HG02759 (cell line): Measurements from ENCODE around the gene MSANTD1.

ENCODE experiments used
- ATAC-seq: cut with Tn5 transposase; IDR thresholded peaks from one replicate; pipeline ENCODE4 v1.9.1; 2021; ENCODE audit warnings: mild to moderate bottlenecking, moderate library complexity; ENCODE audit not compliant: unreplicated experiment

Gene MSANTD1

DNA sequence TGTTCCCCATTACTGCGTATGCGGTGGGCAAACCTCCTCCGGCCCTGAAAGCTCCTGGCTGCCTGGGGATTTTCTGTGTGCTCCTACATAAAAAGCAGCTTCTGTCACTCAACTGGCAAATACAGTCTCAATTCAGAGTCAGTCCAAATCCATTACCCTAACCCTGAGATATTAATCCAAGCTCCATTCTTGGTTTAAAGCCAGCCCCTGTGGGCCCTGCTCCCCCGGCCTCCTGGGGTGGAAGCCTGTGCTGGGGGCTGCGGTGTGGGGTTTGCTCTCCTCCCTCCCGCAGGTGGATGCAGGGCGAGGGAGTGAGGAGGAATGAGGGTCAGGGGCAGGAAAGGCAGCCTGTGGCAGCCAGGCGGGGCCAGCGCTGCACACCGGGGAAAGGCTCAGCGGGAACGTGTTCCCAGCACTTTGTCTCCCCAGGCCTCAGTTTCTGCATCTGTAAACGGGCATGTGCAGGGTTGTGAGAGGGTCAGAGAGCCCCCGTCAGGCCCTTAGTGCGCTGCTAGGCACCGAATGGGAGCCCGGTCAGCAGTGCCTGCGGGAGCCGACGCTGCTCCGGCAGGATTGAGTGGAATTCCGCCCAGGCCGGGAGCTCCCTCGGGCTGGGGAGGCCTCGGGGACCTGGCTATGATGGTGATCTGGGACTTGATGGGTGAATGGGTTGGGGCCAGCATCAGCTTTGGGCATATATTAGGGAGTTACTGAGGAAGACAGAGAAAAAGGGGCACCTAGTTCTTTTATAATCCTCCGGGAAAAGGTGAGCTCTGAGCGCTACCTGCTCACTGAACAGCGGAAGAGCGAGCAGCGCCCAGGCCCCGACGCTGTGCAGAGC, 37.6 kb downstream of the MSANTD1 start:
- no peak for ATAC-seq

DNA sequence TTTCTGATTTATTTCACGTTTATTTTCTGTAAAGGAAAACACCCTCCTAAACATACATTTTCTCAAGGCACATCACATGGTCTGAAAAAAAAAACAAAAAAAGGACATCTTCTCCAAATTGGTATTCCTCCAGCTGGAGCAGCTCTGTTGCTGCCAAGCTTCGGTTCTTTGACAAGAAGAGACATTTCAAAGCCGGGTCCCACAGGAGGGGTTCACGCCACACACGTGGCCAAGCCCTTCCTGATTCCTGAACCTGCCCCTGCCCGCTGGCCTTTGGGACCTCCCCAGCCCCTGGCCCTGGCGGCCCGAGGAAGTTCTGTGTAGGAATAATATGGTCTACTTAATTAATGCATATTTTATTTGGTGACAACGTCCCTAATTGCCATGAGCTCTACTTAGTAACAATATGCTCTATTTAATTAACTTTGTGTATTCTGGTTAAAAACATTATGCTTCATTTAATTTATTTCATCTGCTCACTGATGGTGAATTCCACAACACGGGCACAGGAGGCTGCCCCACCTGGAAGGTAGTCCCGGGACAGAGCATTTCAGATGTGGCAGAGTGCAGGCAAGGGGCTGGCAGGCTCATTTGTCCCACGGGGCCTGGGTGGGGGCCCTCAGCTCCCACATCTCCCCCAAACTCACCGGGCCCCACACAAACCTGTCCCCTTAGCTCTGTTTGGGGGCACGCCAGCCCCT, 38.5 kb downstream of the MSANTD1 start:
- no peak for ATAC-seq

DNA sequence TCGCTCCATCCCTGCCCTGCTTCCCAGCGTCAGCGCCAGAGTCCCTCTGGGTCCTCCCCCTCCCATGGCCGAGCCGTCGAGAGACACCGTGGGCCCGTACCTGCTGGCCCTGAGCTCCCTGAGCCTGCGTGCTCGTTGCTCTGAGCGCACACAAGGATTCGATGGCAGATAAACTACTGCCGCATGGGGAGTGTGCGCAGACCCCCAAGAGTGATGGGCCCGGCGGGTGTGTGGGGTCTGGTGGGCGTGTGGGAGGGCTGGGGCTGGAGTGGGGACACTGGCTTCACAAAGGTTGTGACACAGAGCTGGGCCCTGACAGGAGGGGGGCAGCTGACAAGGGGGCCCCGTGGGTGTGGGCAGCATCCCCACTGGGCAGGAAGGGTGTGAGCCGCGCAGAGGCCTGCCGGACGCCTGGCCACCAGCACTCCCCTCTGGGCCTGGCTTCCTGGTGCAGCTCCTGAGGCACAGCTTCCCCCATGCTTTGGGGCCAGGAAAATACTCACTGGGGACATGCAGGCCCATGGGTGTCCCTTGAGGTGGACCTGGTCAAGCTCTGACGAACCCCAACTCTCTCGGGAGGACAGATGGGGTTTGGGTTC, 39.1 kb downstream of the MSANTD1 start:
- no peak for ATAC-seq

DNA sequence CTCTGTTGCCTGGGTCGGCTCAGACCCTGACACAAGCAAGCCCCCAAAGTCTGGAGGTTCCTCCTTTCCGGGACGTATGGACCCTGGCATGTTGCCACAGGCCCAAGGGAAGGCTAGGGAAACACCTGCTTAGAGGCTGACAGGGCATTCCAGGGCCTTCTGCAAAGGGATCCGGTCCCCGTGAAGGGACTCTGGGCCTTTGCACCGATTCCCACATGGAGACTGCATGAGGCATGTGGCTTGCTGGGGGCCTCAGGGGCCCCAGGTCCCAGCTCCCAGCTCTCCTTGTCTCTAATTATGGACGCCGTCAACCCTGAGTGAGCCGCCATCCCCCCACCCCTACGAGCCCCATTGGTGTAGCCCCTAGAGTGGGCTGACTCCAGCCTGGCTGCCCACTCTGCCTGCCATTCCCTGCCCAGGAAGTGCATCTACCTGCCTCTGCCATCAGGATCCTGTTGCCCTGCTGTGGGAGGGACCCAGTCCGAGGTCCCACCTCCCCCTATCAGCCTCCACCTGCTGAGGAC, 39.7 kb downstream of the MSANTD1 start:
- no peak for ATAC-seq

DNA sequence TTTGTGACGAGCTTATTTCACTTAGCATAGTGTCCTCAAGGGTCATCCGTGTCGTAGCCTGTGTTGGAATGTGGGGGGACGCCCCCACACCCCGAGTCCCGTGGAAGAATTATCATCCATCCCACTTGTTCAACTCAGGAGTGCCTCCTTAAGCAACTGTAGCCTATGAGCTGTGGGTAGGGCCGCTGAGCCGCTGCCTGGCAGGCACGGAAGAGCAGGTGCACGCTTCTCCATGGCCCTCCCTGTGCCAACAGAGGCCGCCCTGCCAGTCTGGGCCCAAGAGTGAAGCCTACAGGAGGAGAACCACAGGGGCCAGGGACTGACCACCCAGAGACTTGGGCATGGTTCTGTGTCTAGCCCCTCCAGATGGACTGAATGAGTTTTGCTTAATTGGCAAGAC, 41.5 kb downstream of the MSANTD1 start:
- ATAC-seq: no peak

DNA sequence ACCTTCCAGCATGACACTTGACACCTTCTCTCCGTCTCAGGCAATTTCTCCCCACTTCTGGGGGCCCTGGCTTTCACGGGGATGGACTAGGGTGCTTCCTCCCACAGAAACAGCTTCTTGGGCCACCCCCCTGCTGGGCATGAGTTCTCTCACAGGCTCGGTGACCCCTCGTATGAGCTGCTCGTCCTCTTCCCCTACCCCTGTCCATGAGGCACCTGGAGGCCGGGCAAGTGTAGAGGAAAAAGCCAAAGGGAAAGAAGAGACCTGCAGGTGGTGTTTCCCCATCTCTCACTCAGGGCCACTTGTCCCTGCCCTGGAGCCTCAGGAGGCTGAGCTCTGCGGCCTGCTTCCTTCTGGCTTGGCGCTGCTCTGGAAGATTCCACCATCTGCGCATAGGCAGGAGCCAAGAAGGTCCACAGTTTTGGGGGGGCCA, 41.9 kb downstream of the MSANTD1 start:
- ATAC-seq: no peak

DNA sequence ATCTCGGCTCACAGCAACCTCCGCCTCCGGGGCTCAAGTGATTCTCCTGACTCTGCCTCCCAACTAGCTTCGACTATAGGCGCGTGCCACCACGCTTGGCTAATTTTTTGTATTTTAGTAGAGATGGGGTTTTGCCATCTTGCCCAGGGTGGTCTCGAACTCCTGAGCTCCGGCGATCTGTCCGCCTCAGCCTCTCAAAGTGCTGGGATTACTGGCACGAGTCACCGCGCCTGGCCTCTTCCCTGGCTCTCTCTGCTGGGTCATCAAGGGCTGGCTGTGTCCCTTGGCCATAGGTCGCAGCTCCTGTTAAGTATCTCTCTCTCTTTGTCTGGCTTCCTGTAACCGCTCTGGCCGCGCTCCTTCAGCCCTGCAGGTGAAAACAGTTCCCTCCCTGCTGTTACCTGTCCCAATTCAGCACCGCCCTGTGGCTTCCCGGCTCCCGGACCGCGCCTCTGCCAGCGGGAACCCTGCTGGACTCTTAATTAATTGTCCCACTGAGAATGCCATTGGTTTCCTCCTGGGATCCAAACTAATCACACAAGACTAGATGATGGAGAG, 42.5 kb downstream of the MSANTD1 start:
- ATAC-seq: no peak

DNA sequence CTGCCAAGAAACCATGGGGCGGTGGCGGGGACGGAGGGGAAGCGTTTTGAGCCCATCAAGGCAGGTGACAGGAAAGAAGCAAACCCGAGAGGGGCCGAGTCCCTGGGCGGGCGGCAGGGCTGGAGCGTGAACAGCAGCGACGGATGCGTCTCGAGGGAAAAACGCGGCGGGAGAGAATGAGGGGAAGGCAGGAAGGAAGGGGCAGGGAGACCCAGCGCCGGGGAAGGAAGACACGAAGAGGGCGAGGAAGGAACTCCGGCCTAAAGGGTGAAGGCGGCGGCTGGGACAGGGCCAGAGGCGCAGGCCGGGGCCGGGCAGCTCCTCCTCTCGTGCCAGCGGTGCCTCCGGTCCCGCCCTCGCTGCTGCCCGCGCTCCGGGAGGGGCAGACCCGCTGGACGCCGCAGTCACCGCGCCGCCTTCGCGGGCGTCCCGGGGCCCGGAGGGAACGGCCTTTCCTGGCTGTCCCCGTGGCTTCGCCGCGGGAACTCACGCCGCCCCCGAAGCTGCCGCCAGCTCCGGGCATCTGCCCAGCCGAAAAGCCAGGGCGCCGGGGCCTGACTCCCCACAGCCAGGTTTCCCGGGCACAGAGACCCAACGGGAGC, 43.1 kb downstream of the MSANTD1 start:
- peak; percentile 27 for ATAC-seq

DNA sequence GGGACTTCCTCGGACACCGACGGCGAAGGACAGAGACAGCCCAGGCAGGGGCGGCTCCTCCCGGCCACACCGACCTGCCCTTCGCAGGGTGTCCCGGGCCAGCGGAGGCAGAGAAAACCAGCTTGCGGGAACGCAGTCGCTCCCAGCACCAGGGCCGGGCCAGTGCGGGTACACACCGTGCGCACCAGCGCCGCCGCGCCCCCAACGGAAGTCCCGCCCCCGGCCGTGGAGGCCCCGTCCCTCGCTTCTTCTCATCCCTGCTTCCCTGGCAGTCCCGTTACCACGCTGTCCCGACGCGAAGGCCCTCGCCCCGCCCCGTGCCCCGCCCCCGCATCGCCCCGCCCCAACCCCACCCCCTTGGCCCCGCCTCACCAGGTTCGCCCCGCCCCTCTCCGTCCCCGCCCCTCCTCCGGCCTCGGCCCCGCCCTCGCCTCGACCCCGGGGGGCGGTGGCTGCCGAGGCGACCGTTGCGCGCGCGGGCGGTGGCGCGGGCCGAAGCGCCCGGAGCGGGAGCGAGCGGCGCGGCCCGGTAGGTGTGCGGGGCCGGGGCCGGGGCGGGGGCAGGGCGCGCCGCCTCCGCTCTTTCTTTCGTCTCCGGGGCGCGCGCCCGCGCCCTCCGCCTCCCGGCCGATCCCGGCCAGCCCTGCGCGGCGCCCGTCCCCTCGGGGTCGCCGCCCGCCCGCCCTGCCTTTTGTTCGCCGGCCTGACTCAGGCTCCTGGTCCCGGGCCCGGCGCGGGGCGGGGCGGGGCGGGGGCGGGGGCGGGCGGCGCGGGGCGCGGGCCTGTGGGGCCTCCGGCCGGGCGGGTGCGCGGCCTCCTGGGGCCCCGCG, 43.8 kb downstream of the MSANTD1 start, which contains the start of gene RGS12:
RGS12 (plus strand) TSS at position 451 of the 830 bp plus-strand sequence. CDS start 23,150 bp downstream, outside the sequence.
- ATAC-seq: peak; percentile 92

DNA sequence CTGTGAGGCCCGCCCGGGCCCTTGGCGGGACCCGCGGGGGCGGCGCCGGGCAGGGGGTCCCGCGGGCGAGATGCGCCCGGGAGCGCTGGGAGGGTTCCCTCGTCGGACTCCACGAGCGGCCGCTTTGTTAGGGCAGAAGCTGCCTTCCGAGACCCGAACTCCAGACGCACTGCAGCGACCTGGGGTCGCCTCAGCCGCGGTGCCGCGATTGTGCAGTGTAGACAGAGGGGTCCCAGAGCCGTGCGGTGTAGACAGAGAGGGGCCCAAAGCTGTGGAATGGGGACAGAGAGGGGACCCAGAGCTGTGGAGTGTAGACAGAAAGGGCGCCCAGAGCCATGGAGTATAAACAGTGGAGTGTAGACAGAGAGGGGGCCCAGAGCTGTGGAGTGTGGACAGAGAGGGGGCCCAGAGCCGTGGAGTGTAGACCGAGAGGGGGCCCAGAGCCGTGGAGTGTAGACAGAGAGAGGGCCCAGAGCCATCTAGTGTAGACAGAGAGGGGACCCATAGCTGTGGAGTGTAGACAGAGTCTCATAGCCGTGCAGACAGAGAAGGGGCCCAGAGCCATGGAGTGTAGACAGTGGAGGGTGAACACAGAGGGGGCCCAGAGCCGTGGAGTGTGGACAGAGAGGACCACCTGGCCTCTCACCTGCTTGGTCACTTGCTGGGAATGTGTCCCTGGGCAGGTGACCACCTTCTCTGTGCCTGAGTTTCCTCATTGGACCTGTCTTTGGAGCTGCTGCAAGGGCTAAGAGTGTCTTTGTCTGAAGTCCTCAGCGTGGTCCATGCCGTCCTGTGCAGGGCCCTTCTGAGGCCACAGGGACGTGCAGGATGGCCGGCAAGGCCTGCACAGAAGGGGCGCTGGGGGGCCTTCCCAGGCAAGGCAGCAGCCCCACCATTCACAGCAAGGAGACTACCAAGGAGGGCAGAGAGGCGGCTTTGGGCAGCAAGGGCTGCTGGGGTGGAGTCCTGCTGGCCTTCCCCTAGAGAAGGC, 44.7 kb downstream of the MSANTD1 start:
- ATAC-seq: no peak

DNA sequence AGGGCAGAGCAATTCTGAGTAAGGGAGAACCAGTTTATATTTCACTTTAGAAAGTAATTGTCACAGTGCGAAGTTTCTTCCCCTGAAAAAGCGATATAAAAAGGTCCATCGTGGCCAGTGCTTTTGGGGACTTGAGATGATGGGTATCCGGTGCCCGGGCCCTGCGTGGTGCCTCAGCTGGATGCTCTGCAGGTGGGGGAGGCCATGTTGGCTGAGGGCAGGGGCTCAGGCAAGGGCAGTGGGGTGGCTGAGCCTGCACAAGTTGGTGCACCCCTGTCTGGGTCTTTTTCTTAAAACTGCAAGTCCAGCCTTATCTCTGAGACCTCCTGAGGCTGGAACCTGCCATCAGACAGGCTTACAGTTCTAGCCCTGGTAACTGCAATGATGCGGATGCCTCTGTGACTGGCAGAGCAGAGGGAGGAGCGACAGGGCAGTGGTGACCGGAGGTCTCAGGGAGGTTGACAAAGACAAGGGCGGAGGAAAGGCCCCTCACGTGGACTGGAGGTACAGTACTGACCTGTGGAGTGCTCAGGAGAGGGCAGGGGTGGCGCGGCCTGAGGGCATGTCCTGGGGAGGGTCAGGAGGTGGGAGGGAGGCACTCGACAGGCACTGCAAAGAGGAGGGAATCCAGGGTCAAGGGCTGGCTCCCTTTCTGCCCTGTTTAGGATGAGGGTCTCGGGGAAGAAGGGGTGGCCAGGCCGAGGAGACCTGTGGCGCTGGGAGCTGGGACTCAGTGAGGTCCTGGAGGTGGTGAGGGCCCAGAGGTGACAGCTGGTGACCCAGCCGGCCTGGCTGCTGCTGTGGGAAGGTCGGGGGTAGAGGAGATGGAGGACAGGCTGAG, 45.7 kb downstream of the MSANTD1 start:
- ATAC-seq: no peak

DNA sequence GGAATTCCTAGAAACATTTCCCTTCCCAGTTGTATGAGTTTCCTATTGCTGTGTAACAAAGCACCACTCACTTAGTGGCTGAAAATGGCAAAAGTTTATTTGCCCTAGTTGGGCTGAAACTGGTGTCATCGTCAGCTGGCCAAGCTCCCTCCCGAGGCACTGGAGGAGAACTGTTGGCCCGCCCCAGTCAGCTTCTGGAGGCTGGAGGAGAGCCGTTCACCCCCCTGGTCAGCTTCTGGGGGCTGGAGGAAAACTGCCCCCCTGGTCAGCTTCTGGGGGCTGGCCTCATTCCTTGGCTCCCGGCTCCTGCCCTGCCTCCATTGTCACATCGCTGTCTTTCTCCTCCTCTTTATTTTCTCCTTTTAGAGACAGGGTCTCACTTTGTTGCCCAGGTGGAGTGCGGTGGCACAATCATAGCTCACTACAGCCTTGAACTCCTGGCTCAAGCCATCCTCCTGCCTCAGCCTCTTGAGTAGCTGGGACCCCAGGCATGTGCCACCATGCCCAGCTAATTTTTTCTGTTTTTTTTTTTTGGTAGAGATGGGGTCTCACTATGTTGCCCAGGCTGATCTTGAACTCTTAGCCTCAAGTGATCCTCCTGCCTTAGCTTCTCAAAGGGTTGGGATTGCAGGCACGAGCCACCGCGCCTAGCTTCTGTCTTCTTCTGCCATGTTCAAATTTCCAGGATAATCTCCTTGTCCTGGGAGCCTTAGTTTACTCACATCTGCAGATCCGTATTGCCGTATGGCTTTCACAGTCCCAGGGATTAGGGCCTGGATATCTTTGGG, 47.1 kb downstream of the MSANTD1 start:
- no peak for ATAC-seq

DNA sequence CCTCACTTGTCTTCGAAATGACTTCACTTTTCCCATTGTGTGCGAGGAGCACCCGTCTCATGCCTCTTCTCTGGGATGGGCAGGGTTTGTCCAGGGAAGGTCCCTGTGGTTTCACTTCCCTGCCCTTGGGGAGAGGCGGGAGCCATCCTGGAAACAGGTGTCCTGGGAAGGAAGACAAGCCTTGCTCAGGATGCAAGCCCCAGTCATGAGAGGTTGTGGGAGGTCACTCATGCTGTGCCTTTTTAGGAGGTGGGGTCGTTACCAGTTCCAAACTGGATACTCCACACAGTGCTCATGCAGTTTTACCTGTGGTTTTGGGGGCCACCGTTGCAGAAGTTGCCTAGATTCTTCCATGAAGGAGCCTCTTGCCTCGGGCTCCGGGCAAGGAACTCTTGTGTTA, 47.7 kb downstream of the MSANTD1 start:
- no peak for ATAC-seq

DNA sequence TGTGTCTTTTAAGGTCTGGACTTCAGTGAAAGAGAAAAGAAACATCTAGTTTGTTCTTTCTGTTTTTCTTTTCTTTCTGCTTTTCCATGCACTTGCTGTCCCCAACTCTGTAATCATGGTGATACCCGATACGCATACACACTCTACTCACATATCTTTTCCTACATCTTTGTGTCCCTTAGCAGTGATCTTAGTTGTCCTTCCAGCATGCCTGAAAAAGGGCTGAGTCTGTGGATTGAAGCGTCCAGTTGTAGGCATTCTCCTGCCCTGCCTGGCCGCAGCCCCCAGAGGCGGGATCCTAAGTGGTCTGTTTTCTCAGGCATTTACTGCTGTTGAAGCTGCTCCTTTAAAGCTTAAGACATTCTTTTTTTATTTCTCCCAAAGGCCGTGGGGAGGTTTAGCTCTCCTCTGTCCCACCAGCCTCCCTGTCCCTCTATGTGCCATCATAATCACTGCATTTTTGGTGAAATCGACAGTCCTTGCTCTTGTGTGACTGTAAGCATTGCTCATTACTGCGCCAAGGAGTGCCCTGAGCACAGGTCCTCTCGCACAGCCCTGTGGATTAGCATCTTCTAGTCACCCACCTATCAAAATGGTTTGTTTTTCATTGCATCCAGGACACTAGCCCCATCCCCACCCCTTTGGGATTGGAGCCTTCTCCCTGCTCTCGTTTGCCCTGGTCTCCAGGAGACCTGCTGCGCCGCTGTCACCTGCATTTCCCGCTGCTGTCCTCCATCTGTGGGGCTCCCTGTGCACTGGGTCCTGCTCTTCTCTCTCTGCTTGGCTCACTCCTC, 48.3 kb downstream of the MSANTD1 start:
- ATAC-seq: no peak

DNA sequence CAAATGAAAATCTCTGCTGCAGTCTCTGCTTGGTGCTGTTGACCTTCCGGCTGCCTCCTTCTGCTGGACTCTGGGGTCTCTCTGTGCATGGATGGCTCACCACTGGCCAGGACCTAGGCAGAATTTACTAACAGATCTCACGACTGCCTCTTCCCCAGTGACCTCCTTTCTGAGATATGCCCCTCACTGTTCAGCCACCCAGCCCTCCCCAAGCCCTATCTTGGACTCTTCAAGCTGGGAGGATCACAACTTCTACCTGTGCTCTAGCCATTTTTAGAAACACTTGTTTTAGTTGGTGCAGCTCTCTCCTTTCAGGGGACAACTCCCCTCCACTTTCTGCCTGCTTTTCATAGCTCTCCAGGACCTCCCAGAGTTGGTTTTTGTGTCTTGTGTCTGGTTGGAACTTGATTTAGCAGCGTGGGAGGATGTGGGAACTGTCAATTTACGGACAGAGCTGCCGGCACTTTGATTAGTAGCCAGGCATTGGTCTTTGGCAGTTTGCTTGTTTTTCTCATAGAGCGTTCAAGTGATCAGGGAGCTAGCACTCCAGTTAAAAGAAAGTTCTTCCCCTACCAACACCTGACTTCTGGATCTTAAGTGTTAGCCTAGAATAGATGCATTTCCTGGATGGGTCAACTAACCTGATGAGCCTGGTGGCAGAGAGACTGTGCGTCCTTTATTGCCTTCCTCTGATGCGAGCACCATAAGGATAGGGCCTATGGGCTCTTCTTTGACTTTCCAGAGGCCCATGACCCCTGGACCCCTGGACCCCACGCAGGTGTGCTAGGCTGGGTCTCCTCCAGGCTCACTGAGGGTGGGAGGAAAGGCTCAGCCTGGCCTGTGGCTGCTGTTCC, 50.4 kb downstream of the MSANTD1 start:
- no peak for ATAC-seq
